Endothelial cell of umbilical vein (primary cell): ENCODE results near the gene TM4SF4. TPM values are rescaled to one million over a fixed set of nuclear protein-coding genes. Genes with fewer than 3 reads are reported as not detected.

Experiments used
- BruUV-seq: library from RNA; stranded (reverse); fragments of 400-500 nt; replicated peaks from 2 replicates; lab custom pipeline; 2021; lab: Mats Ljungman, UMichigan
- CTCF ChIA-PET: fragments of 300-600, 350-600 bp; sonication (Branson Sonifier 250); formaldehyde crosslinking; loops from one replicate; lab custom pipeline; 2021; ENCODE audit warnings: antibody characterized with exemption, inconsistent platforms; lab: Charles Lee
- POLR2A ChIA-PET: fragments of 300-600, 350-600 bp; sonication (Branson Sonifier 250); formaldehyde crosslinking; loops from one replicate; lab custom pipeline; 2021; ENCODE audit warnings: antibody characterized with exemption, inconsistent platforms; lab: Charles Lee
- DNase-seq: peaks from one replicate; pipeline ENCODE4 v3.0.0-alpha.2; 2011; ENCODE audit warnings: low read depth, low spot score
- FAIRE-seq: peaks from 2 replicates; lab custom pipeline; 2011; peaks lifted over from hg19 to GRCh38; lab: Jason Lieb, UNC
- H2AFZ ChIP-seq: 2 replicates; pipeline ENCODE4 v1.6.0; 2012; ENCODE audit warnings: low read depth, low read length, control low read depth, inconsistent platforms
- H3K27ac ChIP-seq: 2 replicates; pipeline ENCODE4 v1.5.1; 2011; ENCODE audit warnings: low read depth, mild to moderate bottlenecking, control low read depth, low read length, moderate library complexity; ENCODE audit not compliant: insufficient read depth
- H3K27me3 ChIP-seq, 2 experiments: 2 replicates each; pipeline versions ENCODE4 v1.6.0 to v1.6.1; 2011; ENCODE audit warnings: low read length in 2 of 2, mixed read lengths in 1 of 2; ENCODE audit not compliant: control insufficient read depth in 2 of 2, insufficient read depth in 2 of 2
- H3K36me3 ChIP-seq, 2 experiments: 2 replicates in 1 of 2; 3 replicates in 1 of 2; pipeline ENCODE4 v1.5.1; 2011; ENCODE audit warnings: low read length in 2 of 2, mild to moderate bottlenecking in 1 of 2, moderate library complexity in 1 of 2; ENCODE audit not compliant: control insufficient read depth in 2 of 2, insufficient read depth in 2 of 2; ENCODE audit errors: extremely low read depth in 1 of 2
- H3K4me1 ChIP-seq: 3 replicates; pipeline ENCODE4 v1.5.1; 2011; ENCODE audit warnings: mild to moderate bottlenecking, low read length; ENCODE audit not compliant: control insufficient read depth, insufficient read depth; ENCODE audit errors: extremely low read depth
- H3K4me2 ChIP-seq: 2 replicates; pipeline ENCODE4 v1.6.1; 2011; ENCODE audit warnings: low read length, control low read depth, mixed read lengths; ENCODE audit not compliant: insufficient read depth
- H3K4me3 ChIP-seq, 3 experiments: fragments of 200-600 bp in 1 of 3; sonication (generic), shearing (Covaris generic) in 1 of 3; replicated peaks in 1 of 3; 2 replicates each; pipeline ENCODE4 v1.5.1; 2011 to 2016; ENCODE audit warnings: control low read depth in 3 of 3, low read length in 3 of 3, mild to moderate bottlenecking in 2 of 3, inconsistent platforms in 1 of 3, low read depth in 1 of 3, moderate library complexity in 1 of 3; ENCODE audit not compliant: insufficient read depth in 1 of 3
- H3K79me2 ChIP-seq: 2 replicates; pipeline ENCODE4 v1.6.0; 2012; ENCODE audit warnings: low read length, inconsistent platforms; ENCODE audit not compliant: control insufficient read depth, insufficient read depth
- H3K9ac ChIP-seq: replicated peaks from 2 replicates; pipeline ENCODE3; 2011; ENCODE audit warnings: low read length, control low read depth; ENCODE audit not compliant: insufficient read depth; ENCODE audit errors: extremely low read depth
- H3K9me1 ChIP-seq: replicated peaks from 3 replicates; pipeline ENCODE4 v1.6.0; 2011; ENCODE audit warnings: mild to moderate bottlenecking, low read length; ENCODE audit not compliant: control insufficient read depth, insufficient read depth; ENCODE audit errors: extremely low read depth
- H3K9me3 ChIP-seq: replicated peaks from 2 replicates; pipeline ENCODE4 v1.5.1; 2012; ENCODE audit warnings: low read length, inconsistent platforms; ENCODE audit not compliant: control insufficient read depth, insufficient read depth
- H4K20me1 ChIP-seq: replicated peaks from 2 replicates; pipeline ENCODE3; 2011; ENCODE audit warnings: mild to moderate bottlenecking, low read length; ENCODE audit not compliant: control insufficient read depth, insufficient read depth; ENCODE audit errors: extremely low read depth
- EZH2 ChIP-seq: IDR thresholded peaks from 2 replicates; pipeline ENCODE4 v1.6.1; 2012; ENCODE audit warnings: borderline replicate concordance, low read depth, mild to moderate bottlenecking, moderate library complexity, low read length, inconsistent platforms; ENCODE audit not compliant: severe bottlenecking
- FOS ChIP-seq: IDR thresholded peaks from 2 replicates; pipeline ENCODE4 v1.6.1; 2011; ENCODE audit warnings: mild to moderate bottlenecking, low read length, moderate library complexity, borderline replicate concordance; ENCODE audit not compliant: insufficient read depth
- GATA2 ChIP-seq: IDR thresholded peaks from 2 replicates; pipeline ENCODE4 v1.7.0; 2011; ENCODE audit warnings: low read depth, mild to moderate bottlenecking, moderate library complexity, mixed read lengths, low read length; ENCODE audit not compliant: insufficient read length, insufficient read depth
- JUN ChIP-seq: IDR thresholded peaks from 2 replicates; pipeline ENCODE4 v1.6.1; 2011; ENCODE audit warnings: borderline replicate concordance, low read depth; ENCODE audit not compliant: insufficient read length, insufficient read depth
- MYC ChIP-seq: IDR thresholded peaks from one replicate; pipeline ENCODE4 v1.6.1; 2011; ENCODE audit warnings: mild to moderate bottlenecking, low read depth, low read length
- POLR2A ChIP-seq: IDR thresholded peaks from 2 replicates; pipeline ENCODE4 v1.6.1; 2012; ENCODE audit warnings: low read depth, mild to moderate bottlenecking, control low read depth, low read length
- POLR2AphosphoS5 ChIP-seq: IDR thresholded peaks from 2 replicates; pipeline ENCODE4 v1.6.1; 2012; ENCODE audit warnings: low read depth, mild to moderate bottlenecking, control low read depth, low read length, moderate library complexity; ENCODE audit not compliant: insufficient read depth
- dilution Hi-C: fragments of 300-500 bp; cut with MboI; formaldehyde crosslinking; loops from one replicate; pipeline ENCODE4 v1.15.0; 2019; ENCODE audit warnings: low sequenced_read_pairs; ENCODE audit not compliant: extremely low pct_ligation_motif_present
- intact Hi-C: fragments of 100-400 bp; cut with micrococcal nuclease; formaldehyde crosslinking; loops from one replicate; pipeline ENCODE4 v1.10.0; 2022
- polyA plus RNA-seq, 4 experiments: library from polyadenylated mRNA; depleted of rRNA in 3 of 4; stranded (reverse) in 3 of 4; unstranded in 1 of 4; fragments of >200 nt; gene quantifications; 2 replicates each; pipeline versions ENCODE4 v1.2.1 to v1.2.3, GENCODE V29; 2011 to 2012; ENCODE audit warnings: missing spikeins in 1 of 4
- total RNA-seq: library from RNA; stranded (reverse); gene quantifications from 2 replicates; pipeline ENCODE4 v1.2.3, GENCODE V29; 2021
- TF ChIP-seq, protein P1 (sequence below): IDR thresholded peaks from 2 replicates; pipeline ENCODE4 v1.6.1; 2011; ENCODE audit not compliant: insufficient read depth, insufficient read length
- TF ChIP-seq, protein P2 (sequence below), 2 donors: IDR thresholded peaks; 1 replicate in 1 of 2; 2 replicates in 1 of 2; pipeline ENCODE4 v1.5.1; 2011; ENCODE audit warnings: low read length in 2 of 2, mild to moderate bottlenecking in 2 of 2, moderate library complexity in 2 of 2, control low read depth in 1 of 2, inconsistent platforms in 1 of 2, low read depth in 1 of 2; ENCODE audit not compliant: insufficient read depth in 1 of 2; ENCODE audit errors: extremely low read depth in 1 of 2

Gene TM4SF4
- total and polyA plus RNA-seq, 2 donors (not counting 3 experiments of a cell fraction or from before 2014, with no cell fraction given), result not detected

DNA sequence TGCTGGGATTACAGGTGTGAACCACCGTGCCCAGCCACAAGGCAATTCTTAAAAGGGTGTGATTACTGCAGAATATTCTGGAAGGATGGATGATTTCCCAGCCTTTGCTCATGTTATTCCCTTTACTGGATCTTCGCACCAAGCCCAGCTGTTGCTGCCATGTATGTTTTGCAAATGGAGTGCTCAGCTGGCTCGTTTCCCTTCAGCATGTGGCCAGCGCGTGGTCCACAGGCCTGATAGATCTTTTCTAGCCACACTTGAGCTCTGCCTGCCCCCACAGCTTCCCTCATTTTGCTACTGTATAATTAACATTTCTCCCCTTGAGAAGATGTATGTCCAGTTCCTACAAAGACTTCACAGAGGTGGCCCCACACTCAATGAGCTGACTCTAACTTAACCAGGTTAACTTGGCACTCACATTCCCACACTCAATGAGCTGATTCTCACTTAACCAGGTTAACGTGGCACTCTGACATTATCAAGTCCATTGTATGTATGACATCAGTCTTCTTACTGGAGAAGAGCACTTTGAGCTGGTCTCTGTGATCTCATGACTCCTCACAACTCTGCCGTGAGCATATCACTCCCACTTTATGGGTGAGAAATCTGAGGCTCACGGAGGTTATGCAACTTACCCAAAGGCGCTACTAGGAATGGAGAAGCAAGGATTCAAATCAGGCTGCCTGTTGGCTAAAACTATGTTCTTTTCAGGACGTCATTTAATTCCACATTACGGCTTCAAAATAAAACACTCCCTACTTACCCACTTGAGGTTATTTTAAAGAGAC, 49.2 kb downstream of the TM4SF4 start:
- Histone ChIP-seq H2AFZ (no peak overlapping the region), H3K27me3 (no peaks in the 10 kb centered on the region), H3K4me1 (peaks cover 19% of the 10 kb centered on the region), H3K9me3 (no peaks in the 10 kb centered on the region), H3K9me1 (no peaks in the 10 kb centered on the region), H3K79me2 (peaks cover 42% of the 10 kb centered on the region), H3K36me3 (peaks cover 37 to 43% of the 10 kb centered on the region in 2 experiments), H4K20me1 (no peaks in the 10 kb centered on the region), H3K9ac (no peak overlapping the region), H3K4me3 (no peak overlapping the region), H3K4me2 (no peak overlapping the region), H3K27ac (no peak overlapping the region)
- TF ChIP-seq EZH2 (no peak), JUN (no peak), GATA2 (no peak), FOS (no peak), POLR2A (no peak), MYC (no peak), POLR2AphosphoS5 (no peak)
- TF ChIP-seq, protein P1, sequence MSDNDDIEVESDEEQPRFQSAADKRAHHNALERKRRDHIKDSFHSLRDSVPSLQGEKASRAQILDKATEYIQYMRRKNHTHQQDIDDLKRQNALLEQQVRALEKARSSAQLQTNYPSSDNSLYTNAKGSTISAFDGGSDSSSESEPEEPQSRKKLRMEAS, result no peak
- TF ChIP-seq, protein P2, sequence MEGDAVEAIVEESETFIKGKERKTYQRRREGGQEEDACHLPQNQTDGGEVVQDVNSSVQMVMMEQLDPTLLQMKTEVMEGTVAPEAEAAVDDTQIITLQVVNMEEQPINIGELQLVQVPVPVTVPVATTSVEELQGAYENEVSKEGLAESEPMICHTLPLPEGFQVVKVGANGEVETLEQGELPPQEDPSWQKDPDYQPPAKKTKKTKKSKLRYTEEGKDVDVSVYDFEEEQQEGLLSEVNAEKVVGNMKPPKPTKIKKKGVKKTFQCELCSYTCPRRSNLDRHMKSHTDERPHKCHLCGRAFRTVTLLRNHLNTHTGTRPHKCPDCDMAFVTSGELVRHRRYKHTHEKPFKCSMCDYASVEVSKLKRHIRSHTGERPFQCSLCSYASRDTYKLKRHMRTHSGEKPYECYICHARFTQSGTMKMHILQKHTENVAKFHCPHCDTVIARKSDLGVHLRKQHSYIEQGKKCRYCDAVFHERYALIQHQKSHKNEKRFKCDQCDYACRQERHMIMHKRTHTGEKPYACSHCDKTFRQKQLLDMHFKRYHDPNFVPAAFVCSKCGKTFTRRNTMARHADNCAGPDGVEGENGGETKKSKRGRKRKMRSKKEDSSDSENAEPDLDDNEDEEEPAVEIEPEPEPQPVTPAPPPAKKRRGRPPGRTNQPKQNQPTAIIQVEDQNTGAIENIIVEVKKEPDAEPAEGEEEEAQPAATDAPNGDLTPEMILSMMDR (IDR thresholded peaks at IDR 0.05; ENCODE audit: extremely low read depth in 1 of 2, insufficient read depth in 1 of 2, low read depth in 1 of 2, low read length in 2 of 2), result no peak
- no TSS peak for BruUV-seq
- ChIA-PET CTCF (interaction anchor here (0.8 to 1.7 kb wide), 9 partner anchors 9 to 285 kb away, joined by 3 to 8 read pairs (median 3); no protein-coding TSS in a partner anchor), POLR2A (no interaction called here)
- FAIRE-seq (peak; percentile 57), DNase-seq (no peak)
- dilution Hi-C loops (loop anchor here (25.0 kb wide), 1 partner anchor 214 kb away; no protein-coding TSS in a partner anchor), intact Hi-C loops (no loop called here)
